Measurements from ENCODE around the gene SLC25A41. TPM values are rescaled to one million over a fixed set of nuclear protein-coding genes. Genes with fewer than 3 reads are reported as not detected.

SLC25A41 gene
- polyA plus RNA-seq, 1 donor from 2014 or later, result 3.8 TPM

GRCh38 chr19:6414793-6415590 is 18.6 kb downstream of the SLC25A41 start:
- H3K4me3 ChIP-seq (ENCODE audit: low read length), result no peak overlapping the region

More at GRCh38 chr19:6414793-6415590, 18.6 kb downstream of the SLC25A41 start:
- no peak overlapping the region for H2AFZ ChIP-seq (ENCODE audit: low read depth, low read length)
- no peak overlapping the region for H3K9ac ChIP-seq (ENCODE audit: low read length)
- H3F3A ChIP-seq (ENCODE audit: insufficient read depth, low read length, poor library complexity, severe bottlenecking), result no peaks in the 10 kb centered on the region
- H3K9me3 ChIP-seq (ENCODE audit: low read length), result no peaks in the 10 kb centered on the region
- no peaks in the 10 kb centered on the region for H3K36me3 ChIP-seq (ENCODE audit: insufficient read depth, low read length)
- H3K9me2 ChIP-seq (ENCODE audit: insufficient read depth, low read length), result no peaks in the 10 kb centered on the region
- TF ChIP-seq CTCF (IDR thresholded peaks at IDR 0.05; ENCODE audit: poor library complexity, severe bottlenecking) (no peak), SMC3 (conservative IDR thresholded peaks at IDR 0.05; ENCODE audit: poor library complexity) (no peak), RAD21 (conservative IDR thresholded peaks at IDR 0.05) (no peak), TAF1 (IDR thresholded peaks at IDR 0.05; ENCODE audit: low read depth) (no peak), MXI1 (conservative IDR thresholded peaks at IDR 0.05; ENCODE audit: poor library complexity, severe bottlenecking) (no peak), EZH2 (IDR thresholded peaks at IDR 0.05; ENCODE audit: borderline replicate concordance, insufficient read depth, low read length, poor library complexity, severe bottlenecking) (no peak), REST (IDR thresholded peaks at IDR 0.05; ENCODE audit: borderline replicate concordance) (no peak), EP300 (conservative IDR thresholded peaks at IDR 0.05; ENCODE audit: poor library complexity, severe bottlenecking) (no peak), POLR2AphosphoS5 (IDR thresholded peaks at IDR 0.05) (no peak)
- H3K27ac ChIP-seq (ENCODE audit: low read length), result no peak overlapping the region
- no peaks in the 10 kb centered on the region for H3K27me3 ChIP-seq (ENCODE audit: insufficient read depth, low read depth, low read length)
- peaks cover 3% of the 10 kb centered on the region for H3K79me2 ChIP-seq (replicated peaks; ENCODE audit: insufficient read depth, low read length)
- no peak overlapping the region for H3K4me2 ChIP-seq (ENCODE audit: low read length)
- H4K20me1 ChIP-seq (ENCODE audit: insufficient read depth), result peaks cover 8% of the 10 kb centered on the region
